Activated CD8-positive, alpha-beta T cell treated with anti-CD3 and anti-CD28 coated beads for 36 hours (primary cell): Measurements from ENCODE around the gene YJEFN3. TPM values are rescaled to one million over a fixed set of nuclear protein-coding genes. Genes with fewer than 3 reads are reported as not detected.

Experiments
- ATAC-seq: fragments of 200-7000 bp; cut with Tn5 transposase; one replicate; pipeline ENCODE4 v1.10.0; 2021; ENCODE audit warnings: mild to moderate bottlenecking, moderate library complexity
- CTCF ChIA-PET: fragments of 350-600 bp; sonication (Branson Sonifier 250); formaldehyde crosslinking; loops from one replicate; lab custom pipeline; 2021; ENCODE audit warnings: antibody characterized with exemption; lab: Charles Lee
- POLR2A ChIA-PET: fragments of 350-600 bp; sonication (Branson Sonifier 250); formaldehyde crosslinking; loops from one replicate; lab custom pipeline; 2021; ENCODE audit warnings: antibody characterized with exemption; lab: Charles Lee
- DNase-seq: peaks from one replicate; pipeline ENCODE4 v3.0.0-alpha.2; 2020
- H3K27ac Mint-ChIP-seq: one replicate; pipeline ENCODE4 v1.8.0; 2021; ENCODE audit warnings: mild to moderate bottlenecking, mixed read lengths
- H3K27me3 Mint-ChIP-seq: one replicate; pipeline ENCODE4 v1.8.0; 2021; ENCODE audit warnings: mixed read lengths
- H3K36me3 Mint-ChIP-seq: one replicate; pipeline ENCODE4 v1.8.0; 2021; ENCODE audit warnings: low read depth, mixed read lengths
- H3K4me1 Mint-ChIP-seq: one replicate; pipeline ENCODE4 v1.8.0; 2021; ENCODE audit warnings: low read depth, mixed read lengths
- H3K4me3 Mint-ChIP-seq: one replicate; pipeline ENCODE4 v1.8.0; 2021; ENCODE audit warnings: mild to moderate bottlenecking, moderate library complexity, mixed read lengths
- H3K9me3 Mint-ChIP-seq: one replicate; pipeline ENCODE4 v1.8.0; 2021; ENCODE audit warnings: mixed read lengths
- CTCF ChIP-seq: fragments of 200-600 bp; IDR thresholded peaks from one replicate; pipeline ENCODE4 v1.8.0; 2022; ENCODE audit warnings: antibody characterized with exemption, mild to moderate bottlenecking
- intact Hi-C: fragments of 100-400 bp; cut with micrococcal nuclease; formaldehyde crosslinking; loops from one replicate; pipeline ENCODE4 v1.10.0; 2022
- total RNA-seq, 2 experiments: library from RNA; stranded (reverse); gene quantifications; one replicate each; pipeline ENCODE4 v1.2.3, GENCODE V29; 2021

The YJEFN3 gene
- total RNA-seq, 2 experiments from 2014 or later = 7.4 to 8.1 TPM

GRCh38 chr19:19579533-19580361, 51.0 kb downstream of the YJEFN3 start:
- Mint-ChIP-seq H3K9me3 (no peaks in the 10 kb centered on the region), H3K27me3 (no peaks in the 10 kb centered on the region), H3K4me3 (no peak overlapping the region), H3K36me3 (peaks cover 1% of the 10 kb centered on the region), H3K27ac (no peak overlapping the region), H3K4me1 (peaks cover 3% of the 10 kb centered on the region)
- intact Hi-C loops = no loop called here
- ChIA-PET CTCF (interaction anchor here (1.2 to 4.2 kb wide), 2 partner anchors 19 to 25 kb away, joined by 3 to 30 read pairs; no protein-coding TSS in a partner anchor), POLR2A (interaction anchor here (0.9 to 1.0 kb wide), 2 partner anchors 11 to 83 kb away, joined by 3 read pairs; no protein-coding TSS in a partner anchor)
- no peak for TF ChIP-seq CTCF
- ATAC-seq (peak; percentile 13), DNase-seq (no peak)

- Mint-ChIP-seq H3K4me3 (no peak overlapping the region), H3K27ac (peak overlapping the region; percentile 3), H3K36me3 (peaks cover 1% of the 10 kb centered on the region), H3K9me3 (no peaks in the 10 kb centered on the region), H3K4me1 (peaks cover 3% of the 10 kb centered on the region), H3K27me3 (no peaks in the 10 kb centered on the region)
- DNase-seq = no peak
- ATAC-seq = no peak
- no peak for TF ChIP-seq CTCF
- ChIA-PET CTCF (interaction anchor here (4.2 kb wide), 1 partner anchor 26 kb away, joined by 30 read pairs; no protein-coding TSS in a partner anchor), POLR2A (interaction anchor here (0.9 to 1.0 kb wide), 2 partner anchors 12 to 82 kb away, joined by 3 read pairs; no protein-coding TSS in a partner anchor)
- intact Hi-C loops = no loop called here
Measured at GRCh38 chr19:19580418-19580817, 51.7 kb downstream of the YJEFN3 start.

- no peak for ATAC-seq
- Mint-ChIP-seq H3K36me3 (peaks cover 1% of the 10 kb centered on the region), H3K4me3 (no peak overlapping the region), H3K27me3 (no peaks in the 10 kb centered on the region), H3K9me3 (no peaks in the 10 kb centered on the region), H3K4me1 (peaks cover 3% of the 10 kb centered on the region), H3K27ac (peak overlapping the region; percentile 61)
- CTCF ChIA-PET = interaction anchor here (4.2 kb wide), 1 partner anchor 27 kb away, joined by 30 read pairs; no protein-coding TSS in a partner anchor
- no peak for DNase-seq
- POLR2A ChIA-PET = no interaction called here
- no peak for TF ChIP-seq CTCF
- intact Hi-C loops = no loop called here
Measured at GRCh38 chr19:19581391-19581790, 52.7 kb downstream of the YJEFN3 start.

GRCh38 chr19:19582471-19582870, 53.8 kb downstream of the YJEFN3 start:
- H3K36me3 Mint-ChIP-seq = peaks cover 1% of the 10 kb centered on the region
- H3K27me3 Mint-ChIP-seq = no peaks in the 10 kb centered on the region
- intact Hi-C loops = no loop called here
- no peak for ATAC-seq
- CTCF ChIA-PET = interaction anchor here (1.0 to 2.4 kb wide), 3 partner anchors 28 to 50 kb away, joined by 5 to 13 read pairs (median 9); no protein-coding TSS in a partner anchor
- H3K4me3 Mint-ChIP-seq = no peak overlapping the region
- POLR2A ChIA-PET = interaction anchor here (0.9 kb wide), 1 partner anchor 8 kb away, joined by 3 read pairs; no protein-coding TSS in a partner anchor
- no peak for TF ChIP-seq CTCF
- no peaks in the 10 kb centered on the region for H3K9me3 Mint-ChIP-seq
- no peak overlapping the region for H3K27ac Mint-ChIP-seq
- peaks cover 3% of the 10 kb centered on the region for H3K4me1 Mint-ChIP-seq
- DNase-seq = no peak
